Vagina (tissue), 2 donors: ENCODE data around the gene ZNF160.

Source experiments
- POLR2A ChIP-seq, 2 donors: fragments of 450-650 bp; IDR thresholded peaks; one replicate each; pipeline ENCODE4 v1.6.1; 2017; ENCODE audit warnings: antibody characterized with exemption in 2 of 2, mild to moderate bottlenecking in 2 of 2, moderate library complexity in 2 of 2
- TF ChIP-seq, protein P1 (sequence below), 3 experiments: fragments of 450-650 bp in 2 of 3; fragments of 200-600 bp in 1 of 3; sonication (generic) in 1 of 3; IDR thresholded peaks; one replicate each; pipeline ENCODE4 v1.5.1; 2017 to 2019; ENCODE audit warnings: antibody characterized with exemption in 3 of 3, mild to moderate bottlenecking in 2 of 3, moderate library complexity in 2 of 3

DNA sequence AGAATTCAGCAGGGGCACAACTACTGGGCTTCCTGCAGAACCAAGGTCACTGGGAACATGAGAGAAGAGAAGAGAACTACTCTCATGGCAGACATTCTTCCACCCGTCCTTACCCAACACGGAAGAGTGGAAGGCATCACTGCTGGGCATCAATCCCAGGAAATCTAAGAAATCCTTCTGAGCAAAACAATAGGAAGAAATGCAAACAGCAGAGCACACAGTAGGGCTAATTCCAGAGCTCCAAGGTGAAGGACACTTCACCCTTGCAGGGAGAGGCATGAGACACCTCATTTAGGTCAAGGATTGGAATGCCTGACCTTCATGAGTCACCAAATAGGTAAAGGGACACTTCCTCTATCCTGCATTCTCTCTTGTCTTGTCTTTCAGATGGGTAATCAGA lies 55.8 kb downstream of the ZNF160 start:
- TF ChIP-seq, protein P1, sequence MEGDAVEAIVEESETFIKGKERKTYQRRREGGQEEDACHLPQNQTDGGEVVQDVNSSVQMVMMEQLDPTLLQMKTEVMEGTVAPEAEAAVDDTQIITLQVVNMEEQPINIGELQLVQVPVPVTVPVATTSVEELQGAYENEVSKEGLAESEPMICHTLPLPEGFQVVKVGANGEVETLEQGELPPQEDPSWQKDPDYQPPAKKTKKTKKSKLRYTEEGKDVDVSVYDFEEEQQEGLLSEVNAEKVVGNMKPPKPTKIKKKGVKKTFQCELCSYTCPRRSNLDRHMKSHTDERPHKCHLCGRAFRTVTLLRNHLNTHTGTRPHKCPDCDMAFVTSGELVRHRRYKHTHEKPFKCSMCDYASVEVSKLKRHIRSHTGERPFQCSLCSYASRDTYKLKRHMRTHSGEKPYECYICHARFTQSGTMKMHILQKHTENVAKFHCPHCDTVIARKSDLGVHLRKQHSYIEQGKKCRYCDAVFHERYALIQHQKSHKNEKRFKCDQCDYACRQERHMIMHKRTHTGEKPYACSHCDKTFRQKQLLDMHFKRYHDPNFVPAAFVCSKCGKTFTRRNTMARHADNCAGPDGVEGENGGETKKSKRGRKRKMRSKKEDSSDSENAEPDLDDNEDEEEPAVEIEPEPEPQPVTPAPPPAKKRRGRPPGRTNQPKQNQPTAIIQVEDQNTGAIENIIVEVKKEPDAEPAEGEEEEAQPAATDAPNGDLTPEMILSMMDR (IDR thresholded peaks at IDR 0.05) = no peak
- no peak for TF ChIP-seq POLR2A (IDR thresholded peaks at IDR 0.05)
